ENCODE measurements around the gene TUT7.

GRCh38 chr9:86275962-86276361 is 78.2 kb downstream of the TUT7 start:
- TF ChIP-seq SIN3A (IDR thresholded peaks at IDR 0.05; ENCODE audit: borderline replicate concordance, insufficient read depth, low read length) (no peak), TAF1 (IDR thresholded peaks at IDR 0.05; ENCODE audit: borderline replicate concordance, insufficient read depth, low read length) (no peak)

Measured in PFSK-1 (cell line).